GM19351 (cell line): ENCODE data around the gene IFT122.
"Not testable (repeated sequence)": the region's sequence is repeated elsewhere in the genome, so short reads cannot be mapped to it uniquely, and the experiment has no call there.

ENCODE experiments used
- ATAC-seq: cut with Tn5 transposase; IDR thresholded peaks from one replicate; pipeline ENCODE4 v1.9.1; 2021; ENCODE audit warnings: mild to moderate bottlenecking, moderate library complexity; ENCODE audit not compliant: unreplicated experiment

The IFT122 gene

GRCh38 chr3:129532261-129532660, 92.2 kb downstream of the IFT122 start:
- ATAC-seq, result no peak

GRCh38 chr3:129533406-129533805, 93.4 kb downstream of the IFT122 start:
- ATAC-seq, result no peak

- no peak for ATAC-seq
These were observed 94.5 kb downstream of the IFT122 start for GRCh38 chr3:129534428-129535027.

- no peak for ATAC-seq
These were observed 95.1 kb downstream of the IFT122 start for GRCh38 chr3:129535075-129535474.

- no peak for ATAC-seq
These were observed 96.3 kb downstream of the IFT122 start for GRCh38 chr3:129536374-129536667.

GRCh38 chr3:129536804-129537203, 96.8 kb downstream of the IFT122 start:
- ATAC-seq, result no peak

GRCh38 chr3:129539206-129539605, 99.2 kb downstream of the IFT122 start:
- ATAC-seq, result no peak

- ATAC-seq, result no peak
These were observed 100.9 kb downstream of the IFT122 start for GRCh38 chr3:129540776-129541516.

- no peak for ATAC-seq
These were observed 102.7 kb downstream of the IFT122 start for GRCh38 chr3:129542747-129543146.

GRCh38 chr3:129543156-129543790, 103.2 kb downstream of the IFT122 start, which contains the start of gene H1-8:
Gene H1-8, plus strand, starts transcription at chr3:129543175. Its CDS starts 44 bp downstream, at chr3:129543219.
- no peak for ATAC-seq

GRCh38 chr3:129543999-129544398, 104.0 kb downstream of the IFT122 start:
- no peak for ATAC-seq

GRCh38 chr3:129545951-129546350, 105.9 kb downstream of the IFT122 start:
- not testable (repeated sequence) for ATAC-seq

GRCh38 chr3:129547241-129547640, 107.2 kb downstream of the IFT122 start:
- ATAC-seq, result no peak

GRCh38 chr3:129548104-129548965, 108.3 kb downstream of the IFT122 start:
- ATAC-seq, result no peak

GRCh38 chr3:129549006-129549800, 109.2 kb downstream of the IFT122 start:
- no peak for ATAC-seq

GRCh38 chr3:129549805-129550204, 109.8 kb downstream of the IFT122 start:
- no peak for ATAC-seq

GRCh38 chr3:129552287-129553050, 112.4 kb downstream of the IFT122 start:
- ATAC-seq, result no peak

GRCh38 chr3:129553171-129553570, 113.1 kb downstream of the IFT122 start:
- ATAC-seq, result no peak

- no peak for ATAC-seq
These were observed 113.7 kb downstream of the IFT122 start for GRCh38 chr3:129553719-129554118.
